GM12801 (cell line): ENCODE data around the gene AK5.

Experiments used
- CTCF ChIP-seq: IDR thresholded peaks from one replicate; pipeline ENCODE4 v1.5.1; 2011; ENCODE audit warnings: control low read depth; ENCODE audit not compliant: insufficient read length; ENCODE audit errors: extremely low read depth

The AK5 gene

GRCh38 chr1:77281491-77282186 is at the start of gene AK5:
TSS of gene AK5 (plus strand) at chr1:77282019. CDS start at chr1:77282314, 295 bp downstream.
- no peak for TF ChIP-seq CTCF

- no peak for TF ChIP-seq CTCF
Measured at GRCh38 chr1:77232829-77233228, 49.0 kb upstream of the AK5 start.

GRCh38 chr1:77234096-77234495 is 47.7 kb upstream of the AK5 start:
- TF ChIP-seq CTCF: no peak

- TF ChIP-seq CTCF: no peak
Measured at GRCh38 chr1:77234943-77235342, 46.9 kb upstream of the AK5 start.

- TF ChIP-seq CTCF: no peak
Measured at GRCh38 chr1:77238462-77238861, 43.4 kb upstream of the AK5 start.

- TF ChIP-seq CTCF: no peak
Measured at GRCh38 chr1:77239311-77239710, 42.5 kb upstream of the AK5 start.

- no peak for TF ChIP-seq CTCF
Measured at GRCh38 chr1:77245830-77246229, 36.0 kb upstream of the AK5 start.

GRCh38 chr1:77250126-77250525 is 31.7 kb upstream of the AK5 start:
- no peak for TF ChIP-seq CTCF
